ENCODE results near the gene HOXC12.

HOXC12 gene

GRCh38 chr12:54005531-54005852 lies 50.8 kb downstream of the HOXC12 start:
- Histone ChIP-seq H4K20me1 (ENCODE audit: insufficient read depth, low read length) (no peaks in the 10 kb centered on the region), H3K36me3 (replicated peaks; ENCODE audit: low read depth, low read length) (no peaks in the 10 kb centered on the region), H2AFZ (ENCODE audit: low read depth, low read length) (no peak overlapping the region), H3K4me3 (ENCODE audit: low read length) (no peak overlapping the region), H3K4me1 (ENCODE audit: low read length) (peaks cover 30% of the 10 kb centered on the region), H3K27ac (ENCODE audit: low read length) (no peak overlapping the region), H3K9me3 (ENCODE audit: insufficient read depth, low read length) (no peaks in the 10 kb centered on the region), H3K79me2 (ENCODE audit: low read length) (no peaks in the 10 kb centered on the region), H3K4me2 (ENCODE audit: low read length) (peak overlapping the region; percentile 98), H3K27me3 (ENCODE audit: low read depth, low read length) (peaks cover 40% of the 10 kb centered on the region), H3K9ac (ENCODE audit: low read length) (no peak overlapping the region)
- TF ChIP-seq CTCF (IDR thresholded peaks at IDR 0.05; ENCODE audit: low read depth, low read length) = no peak
- TF ChIP-seq EZH2phosphoT487 (IDR thresholded peaks at IDR 0.05; ENCODE audit: low read depth) = no peak

GRCh38 chr12:54005853-54006558 lies 51.3 kb downstream of the HOXC12 start:
- H3K79me2 ChIP-seq (ENCODE audit: low read length) = no peaks in the 10 kb centered on the region
- 0 out of 2 replicates have a peak overlapping the region, but pooled peaks have one; percentile 34 for H2AFZ ChIP-seq (ENCODE audit: low read depth, low read length)
- H3K4me2 ChIP-seq (ENCODE audit: low read length) = peak overlapping the region; percentile 98
- H3K4me1 ChIP-seq (ENCODE audit: low read length) = peaks cover 33% of the 10 kb centered on the region
- peaks cover 45% of the 10 kb centered on the region for H3K27me3 ChIP-seq (ENCODE audit: low read depth, low read length)
- H3K9ac ChIP-seq (ENCODE audit: low read length) = peak overlapping the region; percentile 60
- TF ChIP-seq EZH2phosphoT487 (IDR thresholded peaks at IDR 0.05; ENCODE audit: low read depth) (no peak), CTCF (IDR thresholded peaks at IDR 0.05; ENCODE audit: low read depth, low read length) (peak; percentile 90)
- H3K4me3 ChIP-seq (ENCODE audit: low read length) = peak overlapping the region; percentile 75
- no peak overlapping the region for H3K27ac ChIP-seq (ENCODE audit: low read length)
- no peaks in the 10 kb centered on the region for H4K20me1 ChIP-seq (ENCODE audit: insufficient read depth, low read length)
- no peaks in the 10 kb centered on the region for H3K9me3 ChIP-seq (ENCODE audit: insufficient read depth, low read length)
- no peaks in the 10 kb centered on the region for H3K36me3 ChIP-seq (replicated peaks; ENCODE audit: low read depth, low read length)

- no peaks in the 10 kb centered on the region for H3K36me3 ChIP-seq (replicated peaks; ENCODE audit: low read depth, low read length)
- TF ChIP-seq EZH2phosphoT487 (IDR thresholded peaks at IDR 0.05; ENCODE audit: low read depth) (no peak), CTCF (IDR thresholded peaks at IDR 0.05; ENCODE audit: low read depth, low read length) (no peak)
- H3K4me2 ChIP-seq (ENCODE audit: low read length) = peak overlapping the region; percentile 98
- H3K4me1 ChIP-seq (ENCODE audit: low read length) = peaks cover 40% of the 10 kb centered on the region
- peak overlapping the region; percentile 75 for H3K4me3 ChIP-seq (ENCODE audit: low read length)
- peak overlapping the region; percentile 60 for H3K9ac ChIP-seq (ENCODE audit: low read length)
- peaks cover 51% of the 10 kb centered on the region for H3K27me3 ChIP-seq (ENCODE audit: low read depth, low read length)
- H3K27ac ChIP-seq (ENCODE audit: low read length) = no peak overlapping the region
- no peaks in the 10 kb centered on the region for H4K20me1 ChIP-seq (ENCODE audit: insufficient read depth, low read length)
- no peaks in the 10 kb centered on the region for H3K9me3 ChIP-seq (ENCODE audit: insufficient read depth, low read length)
- H2AFZ ChIP-seq (ENCODE audit: low read depth, low read length) = 0 out of 2 replicates have a peak overlapping the region, but pooled peaks have one; percentile 34
- no peaks in the 10 kb centered on the region for H3K79me2 ChIP-seq (ENCODE audit: low read length)
These were observed 52.0 kb downstream of the HOXC12 start for GRCh38 chr12:54006559-54007220.

DNA sequence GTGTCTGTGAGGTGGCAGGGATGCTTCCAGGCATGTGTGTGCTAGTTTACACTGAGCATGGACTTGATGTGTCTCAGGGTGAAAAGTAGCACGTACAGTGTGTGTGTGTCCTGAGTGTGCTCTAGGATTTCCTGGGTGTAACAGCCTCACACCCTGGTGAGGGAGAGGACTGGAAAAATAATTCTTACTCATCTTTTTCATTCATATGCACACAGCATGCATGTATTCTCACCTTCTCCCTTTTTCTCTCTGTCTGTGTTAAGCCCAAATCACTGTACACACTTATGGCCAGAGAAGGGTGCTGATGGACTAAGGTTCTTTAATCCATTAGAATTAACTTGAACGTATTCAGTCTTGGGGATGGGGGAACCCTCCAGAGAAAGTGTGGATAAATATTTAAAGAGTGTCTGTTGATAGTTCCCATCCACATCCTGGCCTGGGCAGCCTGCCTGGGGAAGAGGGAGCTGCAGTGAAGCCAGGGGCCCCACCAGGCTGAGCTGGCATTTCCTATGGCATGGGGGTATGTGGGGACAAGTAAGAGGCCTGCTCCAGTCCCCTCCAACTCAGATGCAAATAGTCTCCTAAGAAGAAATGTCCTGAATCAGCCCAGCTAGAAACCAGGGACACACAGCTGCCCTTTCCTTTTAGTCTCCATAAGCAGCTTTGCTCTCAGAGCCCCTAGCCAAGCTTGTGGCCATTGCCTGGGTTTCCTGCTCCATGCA lies 53.0 kb downstream of the HOXC12 start:
- peaks cover 52% of the 10 kb centered on the region for H3K27me3 ChIP-seq (ENCODE audit: low read depth, low read length)

More for the DNA sequence above, 53.0 kb downstream of the HOXC12 start:
- Histone ChIP-seq H3K36me3 (replicated peaks; ENCODE audit: low read depth, low read length) (no peaks in the 10 kb centered on the region), H3K4me1 (ENCODE audit: low read length) (peaks cover 43% of the 10 kb centered on the region), H3K4me3 (ENCODE audit: low read length) (no peak overlapping the region), H3K9ac (ENCODE audit: low read length) (no peak overlapping the region), H2AFZ (ENCODE audit: low read depth, low read length) (no peak overlapping the region), H3K4me2 (ENCODE audit: low read length) (no peak overlapping the region), H4K20me1 (ENCODE audit: insufficient read depth, low read length) (no peaks in the 10 kb centered on the region), H3K9me3 (ENCODE audit: insufficient read depth, low read length) (no peaks in the 10 kb centered on the region), H3K27ac (ENCODE audit: low read length) (no peak overlapping the region), H3K79me2 (ENCODE audit: low read length) (no peaks in the 10 kb centered on the region)
- TF ChIP-seq CTCF (IDR thresholded peaks at IDR 0.05; ENCODE audit: low read depth, low read length) (no peak), EZH2phosphoT487 (IDR thresholded peaks at IDR 0.05; ENCODE audit: low read depth) (no peak)

Measured in OCI-LY3 (cell line).